CD14-positive monocyte (primary cell): ENCODE results near the gene HTR5A. TPM values are rescaled to one million over a fixed set of nuclear protein-coding genes. Genes with fewer than 3 reads are reported as not detected.

Source experiments
- DNase-seq, 3 donors: peaks; one replicate each; pipeline ENCODE4 v3.0.0-alpha.2; 2011 to 2022
- H2AFZ ChIP-seq: 2 replicates; pipeline ENCODE4 v1.6.0; 2012; ENCODE audit warnings: mild to moderate bottlenecking, low read depth, low read length, inconsistent platforms; ENCODE audit not compliant: insufficient read depth, poor library complexity, severe bottlenecking
- H3K27ac ChIP-seq, 2 donors: 1 replicate in 1 of 2; 2 replicates in 1 of 2; pipeline ENCODE4 v1.5.1; 2012 to 2013; ENCODE audit warnings: low read length in 2 of 2, control low read depth in 1 of 2, inconsistent platforms in 1 of 2, low read depth in 1 of 2, mild to moderate bottlenecking in 1 of 2
- H3K27me3 ChIP-seq, 2 donors: one replicate each; pipeline versions ENCODE4 v1.6.0 to v1.6.1; 2011 to 2013; ENCODE audit warnings: low read length in 2 of 2; ENCODE audit not compliant: control insufficient read depth in 2 of 2, insufficient read depth in 2 of 2
- H3K36me3 ChIP-seq, 2 donors: replicated peaks in 1 of 2; 1 replicate in 1 of 2; 2 replicates in 1 of 2; pipeline versions ENCODE4 v1.5.1 to v1.6.1; 2012 to 2013; ENCODE audit warnings: low read length in 2 of 2, control low read depth in 1 of 2, inconsistent platforms in 1 of 2, mild to moderate bottlenecking in 1 of 2; ENCODE audit not compliant: insufficient read depth in 2 of 2, control insufficient read depth in 1 of 2
- H3K4me1 ChIP-seq, 2 donors: 1 replicate in 1 of 2; 2 replicates in 1 of 2; pipeline versions ENCODE4 v1.5.1 to v1.6.1; 2012 to 2013; ENCODE audit warnings: low read length in 2 of 2, control low read depth in 1 of 2, inconsistent platforms in 1 of 2, mild to moderate bottlenecking in 1 of 2, moderate library complexity in 1 of 2; ENCODE audit not compliant: insufficient read depth in 2 of 2, control insufficient read depth in 1 of 2
- H3K4me2 ChIP-seq: replicated peaks from 2 replicates; pipeline ENCODE3; 2012; ENCODE audit warnings: low read length, moderate library complexity, mild to moderate bottlenecking; ENCODE audit not compliant: poor library complexity, severe bottlenecking; ENCODE audit errors: extremely low read depth
- H3K4me3 ChIP-seq, 3 experiments: fragments of 200-600 bp in 1 of 3; sonication (generic) in 1 of 3; replicated peaks in 1 of 3; 1 replicate in 2 of 3; 2 replicates in 1 of 3; pipeline ENCODE4 v1.5.1; 2011 to 2013; ENCODE audit warnings: low read length in 3 of 3, mild to moderate bottlenecking in 3 of 3, control low read depth in 2 of 3, low read depth in 2 of 3, inconsistent platforms in 1 of 3, moderate library complexity in 1 of 3
- H3K79me2 ChIP-seq: 2 replicates; pipeline ENCODE4 v1.6.0; 2012; ENCODE audit warnings: mild to moderate bottlenecking, control low read depth, inconsistent platforms, low read length, moderate library complexity; ENCODE audit not compliant: insufficient read depth
- H3K9ac ChIP-seq: 2 replicates; pipeline ENCODE4 v1.6.0; 2017; ENCODE audit warnings: low read length, mild to moderate bottlenecking; ENCODE audit not compliant: insufficient read depth, poor library complexity, severe bottlenecking
- H3K9me3 ChIP-seq, 2 donors: replicated peaks in 1 of 2; 1 replicate in 1 of 2; 2 replicates in 1 of 2; pipeline versions ENCODE4 v1.5.1 to v1.6.1; 2012 to 2013; ENCODE audit warnings: low read length in 2 of 2, control low read depth in 1 of 2; ENCODE audit not compliant: control insufficient read depth in 1 of 2, insufficient read depth in 1 of 2
- H4K20me1 ChIP-seq: 2 replicates; pipeline ENCODE4 v1.6.0; 2012; ENCODE audit warnings: mild to moderate bottlenecking, low read length, control low read depth, moderate library complexity; ENCODE audit not compliant: insufficient read depth
- H3K27ac Mint-ChIP-seq, 7 donors: one replicate each; pipeline ENCODE4 v1.8.0; 2020; ENCODE audit warnings: mild to moderate bottlenecking in 7 of 7, mixed read lengths in 7 of 7, moderate library complexity in 6 of 7, inconsistent platforms in 2 of 7
- H3K27me3 Mint-ChIP-seq, 3 donors: one replicate each; pipeline ENCODE4 v1.8.0; 2021 to 2022; ENCODE audit warnings: low read depth in 3 of 3, mild to moderate bottlenecking in 3 of 3, mixed read lengths in 3 of 3, moderate library complexity in 3 of 3, inconsistent platforms in 1 of 3
- H3K36me3 Mint-ChIP-seq, 2 donors: one replicate each; pipeline ENCODE4 v1.8.0; 2020; ENCODE audit warnings: mixed read lengths in 2 of 2, inconsistent platforms in 1 of 2, mild to moderate bottlenecking in 1 of 2
- H3K4me1 Mint-ChIP-seq: one replicate; pipeline ENCODE4 v1.8.0; 2020; ENCODE audit warnings: mild to moderate bottlenecking, mixed read lengths
- H3K4me3 Mint-ChIP-seq, 2 donors: one replicate each; pipeline ENCODE4 v1.8.0; 2020; ENCODE audit warnings: mild to moderate bottlenecking in 2 of 2, mixed read lengths in 2 of 2, moderate library complexity in 1 of 2
- H3K9me3 Mint-ChIP-seq, 7 donors: one replicate each; pipeline ENCODE4 v1.8.0; 2020 to 2022; ENCODE audit warnings: mixed read lengths in 7 of 7, mild to moderate bottlenecking in 6 of 7, moderate library complexity in 6 of 7, inconsistent platforms in 2 of 7
- CTCF ChIP-seq: fragments of 200-600 bp; IDR thresholded peaks from one replicate; pipeline ENCODE4 v1.8.0; 2022; ENCODE audit warnings: antibody characterized with exemption, mild to moderate bottlenecking
- WGBS: methylation state at CpG from one replicate; pipeline ENCODE4 v1.1.5; 2013; ENCODE audit warnings: missing lambda C conversion rate; ENCODE audit not compliant: insufficient coverage; 5-methylcytosine and 5-hydroxymethylcytosine counted together
- intact Hi-C, 2 donors: fragments of 100-400 bp; cut with micrococcal nuclease; formaldehyde crosslinking; loops; one replicate each; pipeline versions ENCODE4 v1.15.0 to v1.15.1; 2023
- polyA plus RNA-seq, 3 donors: library from polyadenylated mRNA; depleted of rRNA in 1 of 3; unstranded in 2 of 3; stranded (reverse) in 1 of 3; fragments of 300-500 nt in 2 of 3; fragments of >200 nt in 1 of 3; fragmentation: Illumina TruSeq in 2 of 3; gene quantifications; 1 replicate in 2 of 3; 2 replicates in 1 of 3; pipeline ENCODE4 v1.2.3, GENCODE V29; 2012 to 2021

Gene HTR5A
- polyA plus RNA-seq, 3 donors = not detected

GRCh38 chr7:155057076-155057475, 13.0 kb upstream of the HTR5A start:
- no peak for DNase-seq
- no peaks in the 10 kb centered on the region for H3K36me3 ChIP-seq
- no peaks in the 10 kb centered on the region for H3K27me3 ChIP-seq
- H3K36me3 Mint-ChIP-seq = no peaks in the 10 kb centered on the region
- H4K20me1 ChIP-seq = no peaks in the 10 kb centered on the region
- H3K9me3 ChIP-seq = no peaks in the 10 kb centered on the region
- TF ChIP-seq CTCF = no peak
- no peak overlapping the region for H3K4me3 ChIP-seq
- no peaks in the 10 kb centered on the region for H3K4me1 Mint-ChIP-seq
- peaks cover 0 to 7% (median 4%) of the 10 kb centered on the region in 7 donors for H3K9me3 Mint-ChIP-seq
- H2AFZ ChIP-seq = no peak overlapping the region
- H3K27ac Mint-ChIP-seq = no peak overlapping the region
- intact Hi-C loops = no loop called here
- H3K9ac ChIP-seq = no peak overlapping the region
- 96% methylated on average over 4 of the region's 7 CpGs for WGBS
- no peak overlapping the region for H3K4me3 Mint-ChIP-seq
- no peak overlapping the region for H3K4me2 ChIP-seq
- H3K27me3 Mint-ChIP-seq = peaks cover 2 to 13% (median 4%) of the 10 kb centered on the region in 3 donors
- H3K79me2 ChIP-seq = no peaks in the 10 kb centered on the region
- H3K27ac ChIP-seq = no peak overlapping the region
- H3K4me1 ChIP-seq = no peaks in the 10 kb centered on the region

GRCh38 chr7:155058896-155059295, 11.2 kb upstream of the HTR5A start:
- Histone ChIP-seq H2AFZ (no peak overlapping the region), H3K79me2 (no peaks in the 10 kb centered on the region), H4K20me1 (no peaks in the 10 kb centered on the region), H3K9ac (no peak overlapping the region), H3K27ac (no peak overlapping the region), H3K4me1 (no peaks in the 10 kb centered on the region), H3K27me3 (no peaks in the 10 kb centered on the region), H3K9me3 (no peaks in the 10 kb centered on the region), H3K4me3 (no peak overlapping the region), H3K4me2 (no peak overlapping the region), H3K36me3 (no peaks in the 10 kb centered on the region)
- H3K9me3 Mint-ChIP-seq = peaks cover 0 to 7% (median 4%) of the 10 kb centered on the region in 7 donors
- no peaks in the 10 kb centered on the region for H3K36me3 Mint-ChIP-seq
- TF ChIP-seq CTCF = no peak
- peaks cover 0 to 10% (median 0%) of the 10 kb centered on the region in 3 donors for H3K27me3 Mint-ChIP-seq
- no peaks in the 10 kb centered on the region for H3K4me1 Mint-ChIP-seq
- H3K27ac Mint-ChIP-seq = no peak overlapping the region
- 100% methylated on average over 2 of the region's 4 CpGs for WGBS
- DNase-seq = no peak
- intact Hi-C loops = no loop called here
- no peak overlapping the region for H3K4me3 Mint-ChIP-seq
